ENCODE measurements around the gene TTL.

DNA sequence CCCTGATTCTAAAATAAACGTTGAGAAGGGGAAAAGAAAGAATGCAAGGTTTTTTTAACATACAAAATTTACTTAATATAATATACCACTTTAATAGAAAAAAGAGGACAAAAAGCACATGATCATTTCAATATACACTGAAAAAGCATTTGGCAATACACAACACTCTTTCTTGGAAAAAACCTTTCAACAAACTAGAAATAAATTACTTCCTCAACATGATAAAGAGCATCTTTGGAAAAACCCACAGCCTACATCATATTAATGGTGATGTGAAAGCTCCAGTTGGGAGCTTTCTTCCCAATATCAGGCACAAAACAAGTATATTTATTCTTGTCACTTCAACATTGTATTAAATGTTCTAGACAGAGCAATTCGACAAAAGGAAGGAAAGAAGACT, 57.4 kb downstream of the TTL start:
- TF ChIP-seq POLR2AphosphoS5 (IDR thresholded peaks at IDR 0.05; ENCODE audit: low read depth, low read length) (no peak), POLR2A (IDR thresholded peaks at IDR 0.05; ENCODE audit: low read depth, low read length) (no peak)
